Muscle of back (tissue), 11 donors: ENCODE measurements around the gene IFNK. TPM values are rescaled to one million over a fixed set of nuclear protein-coding genes. Genes with fewer than 3 reads are reported as not detected.

Experiments used
- DNase-seq, 3 donors: peaks; one replicate each; pipeline versions ENCODE4 v3.0.0 to v3.0.0-alpha.2; 2013
- polyA plus RNA-seq, 10 donors: library from polyadenylated mRNA; unstranded; fragments of 120-200 nt; gene quantifications; one replicate each; pipeline ENCODE4 v1.2.1, GENCODE V29; 2013; ENCODE audit not compliant: insufficient read length in 10 of 10

The IFNK gene
- polyA plus RNA-seq, 10 donors, result not detected

- no peak for DNase-seq
These were observed 14.6 kb downstream of the IFNK start for GRCh38 chr9:27538647-27539046.

GRCh38 chr9:27539479-27540441, 15.7 kb downstream of the IFNK start:
- peak; percentile 72 to 88 (median 81) for DNase-seq

GRCh38 chr9:27540502-27540901, 16.4 kb downstream of the IFNK start:
- DNase-seq, result peak in 1 of 3 donors; percentile 24

- no peak for DNase-seq
These were observed 17.6 kb downstream of the IFNK start for GRCh38 chr9:27541740-27542139.

GRCh38 chr9:27542508-27542907, 18.4 kb downstream of the IFNK start:
- DNase-seq, result no peak

GRCh38 chr9:27545471-27545870, 21.4 kb downstream of the IFNK start:
- DNase-seq, result no peak

- peak; percentile 33 to 74 (median 49) for DNase-seq
These were observed 24.1 kb downstream of the IFNK start for GRCh38 chr9:27548055-27548741.

- peak; percentile 33 to 58 (median 42) for DNase-seq
These were observed 25.2 kb downstream of the IFNK start for GRCh38 chr9:27549196-27549755.

- DNase-seq, result no peak
These were observed 30.6 kb downstream of the IFNK start for GRCh38 chr9:27554712-27555111.

- no peak for DNase-seq
These were observed 32.4 kb downstream of the IFNK start for GRCh38 chr9:27556470-27556869.

GRCh38 chr9:27558307-27558706, 34.2 kb downstream of the IFNK start:
- no peak for DNase-seq

- DNase-seq, result no peak
These were observed 36.4 kb downstream of the IFNK start for GRCh38 chr9:27560457-27560856.

GRCh38 chr9:27561685-27562084, 37.6 kb downstream of the IFNK start:
- DNase-seq, result no peak

- DNase-seq, result no peak
These were observed 39.8 kb downstream of the IFNK start for GRCh38 chr9:27563738-27564430.

GRCh38 chr9:27564670-27565069, 40.6 kb downstream of the IFNK start:
- DNase-seq, result no peak

GRCh38 chr9:27565696-27566095, 41.6 kb downstream of the IFNK start:
- no peak for DNase-seq

GRCh38 chr9:27566118-27566517, 42.0 kb downstream of the IFNK start:
- no peak for DNase-seq

GRCh38 chr9:27569406-27569805, 45.3 kb downstream of the IFNK start:
- no peak for DNase-seq

GRCh38 chr9:27571011-27571410, 46.9 kb downstream of the IFNK start:
- no peak for DNase-seq

GRCh38 chr9:27572061-27572460, 48.0 kb downstream of the IFNK start:
- no peak for DNase-seq

GRCh38 chr9:27572566-27572917, 48.5 kb downstream of the IFNK start:
- peak; percentile 34 to 82 (median 51) for DNase-seq
